Measurements from ENCODE around the gene PHOX2A. TPM values are rescaled to one million over a fixed set of nuclear protein-coding genes. Genes with fewer than 3 reads are reported as not detected.
A peak's percentile ranks its signal among the peaks of the same experiment; 100 is the strongest.
"Not testable (repeated sequence)": the region's sequence is repeated elsewhere in the genome, so short reads cannot be mapped to it uniquely, and the experiment has no call there.

Gene PHOX2A
- 0.63 TPM for polyA plus RNA-seq (2013, experiment 1 of 2)
- 1.3 TPM for polyA plus RNA-seq (2013, experiment 2 of 2)

- H3K27ac ChIP-seq (ENCODE audit: low read depth, low read length, severe bottlenecking): no peak within 1 kb of the TSS
- peaks cover 8% of the 10 kb centered on the region for H3K4me1 ChIP-seq (ENCODE audit: control insufficient read depth, insufficient read depth, low read length, poor library complexity, severe bottlenecking)
- H3K36me3 ChIP-seq (ENCODE audit: control insufficient read depth, insufficient read depth, low read length): no peaks in the 10 kb centered on the region
- H3K4me3 ChIP-seq (ENCODE audit: extremely low read depth, insufficient read depth, low read length, poor library complexity, severe bottlenecking): peak within 1 kb of the TSS; percentile 39
- 0 to 2% methylated on average over 7 to 28 of the region's 37 CpGs for WGBS, 2 experiments (ENCODE audit: insufficient coverage in 2 of 2)
- no peaks in the 10 kb centered on the region for H3K9me3 ChIP-seq (ENCODE audit: control insufficient read depth, low read length)
Observed at GRCh38 chr11:72244060-72244360, at the start of gene PHOX2A. PHOX2A (minus strand) TSS chr11:72244176; CDS start chr11:72244004, 172 bp downstream.

- Histone ChIP-seq H3K36me3 (ENCODE audit: control insufficient read depth, insufficient read depth, low read length) (peaks cover 38% of the 10 kb centered on the region), H3K9me3 (ENCODE audit: control insufficient read depth, low read length) (no peaks in the 10 kb centered on the region), H3K4me1 (ENCODE audit: control insufficient read depth, insufficient read depth, low read length, poor library complexity, severe bottlenecking) (peaks cover 2% of the 10 kb centered on the region), H3K4me3 (ENCODE audit: extremely low read depth, insufficient read depth, low read length, poor library complexity, severe bottlenecking) (no peak overlapping the region), H3K27ac (ENCODE audit: low read depth, low read length, severe bottlenecking) (no peak overlapping the region)
- WGBS, 2 experiments (ENCODE audit: insufficient coverage in 2 of 2): 98% methylated on average over 12 to 14 of the region's 14 CpGs
Observed at GRCh38 chr11:72293391-72293790, 49.4 kb upstream of the PHOX2A start.

GRCh38 chr11:72292106-72292785 is 48.3 kb upstream of the PHOX2A start:
- peaks cover 35% of the 10 kb centered on the region for H3K36me3 ChIP-seq (ENCODE audit: control insufficient read depth, insufficient read depth, low read length)
- H3K27ac ChIP-seq (ENCODE audit: low read depth, low read length, severe bottlenecking): peak overlapping the region; percentile 5
- 84 to 98% methylated on average over 3 to 7 of the region's 8 CpGs for WGBS, 2 experiments (ENCODE audit: insufficient coverage in 2 of 2)
- no peak overlapping the region for H3K4me3 ChIP-seq (ENCODE audit: extremely low read depth, insufficient read depth, low read length, poor library complexity, severe bottlenecking)
- H3K4me1 ChIP-seq (ENCODE audit: control insufficient read depth, insufficient read depth, low read length, poor library complexity, severe bottlenecking): peaks cover 2% of the 10 kb centered on the region
- H3K9me3 ChIP-seq (ENCODE audit: control insufficient read depth, low read length): no peaks in the 10 kb centered on the region

- H3K9me3 ChIP-seq (ENCODE audit: control insufficient read depth, low read length); H3K27ac ChIP-seq (ENCODE audit: low read depth, low read length, severe bottlenecking); H3K4me1 ChIP-seq (ENCODE audit: control insufficient read depth, insufficient read depth, low read length, poor library complexity, severe bottlenecking); H3K4me3 ChIP-seq (ENCODE audit: extremely low read depth, insufficient read depth, low read length, poor library complexity, severe bottlenecking): not testable (repeated sequence)
- H3K36me3 ChIP-seq (ENCODE audit: control insufficient read depth, insufficient read depth, low read length): peaks cover 25% of the 10 kb centered on the region
- WGBS, 2 experiments (ENCODE audit: insufficient coverage in 2 of 2): 77 to 96% methylated on average over 3 to 4 of the region's 6 CpGs
Observed at GRCh38 chr11:72290741-72291140, 46.8 kb upstream of the PHOX2A start.

- no peaks in the 10 kb centered on the region for H3K36me3 ChIP-seq (ENCODE audit: control insufficient read depth, insufficient read depth, low read length)
- H3K4me1 ChIP-seq (ENCODE audit: control insufficient read depth, insufficient read depth, low read length, poor library complexity, severe bottlenecking): no peaks in the 10 kb centered on the region
- 100% methylated on average over 1 of the region's 2 CpGs; no CpG with 5 or more reads in 1 of the 2 experiments for WGBS, 2 experiments (ENCODE audit: insufficient coverage in 2 of 2)
- H3K27ac ChIP-seq (ENCODE audit: low read depth, low read length, severe bottlenecking): no peak overlapping the region
- no peaks in the 10 kb centered on the region for H3K9me3 ChIP-seq (ENCODE audit: control insufficient read depth, low read length)
- no peak overlapping the region for H3K4me3 ChIP-seq (ENCODE audit: extremely low read depth, insufficient read depth, low read length, poor library complexity, severe bottlenecking)
Observed at GRCh38 chr11:72287293-72287692, 43.3 kb upstream of the PHOX2A start.

GRCh38 chr11:72283947-72284346 is 40.0 kb upstream of the PHOX2A start:
- no peaks in the 10 kb centered on the region for H3K9me3 ChIP-seq (ENCODE audit: control insufficient read depth, low read length)
- H3K4me1 ChIP-seq (ENCODE audit: control insufficient read depth, insufficient read depth, low read length, poor library complexity, severe bottlenecking): peaks cover 5% of the 10 kb centered on the region
- H3K27ac ChIP-seq (ENCODE audit: low read depth, low read length, severe bottlenecking): no peak overlapping the region
- no peaks in the 10 kb centered on the region for H3K36me3 ChIP-seq (ENCODE audit: control insufficient read depth, insufficient read depth, low read length)
- H3K4me3 ChIP-seq (ENCODE audit: extremely low read depth, insufficient read depth, low read length, poor library complexity, severe bottlenecking): no peak overlapping the region
- 89 to 100% methylated on average over 2 of the region's 2 CpGs for WGBS, 2 experiments (ENCODE audit: insufficient coverage in 2 of 2)

- Histone ChIP-seq H3K9me3 (ENCODE audit: control insufficient read depth, low read length) (no peaks in the 10 kb centered on the region), H3K4me3 (ENCODE audit: extremely low read depth, insufficient read depth, low read length, poor library complexity, severe bottlenecking) (no peak overlapping the region), H3K4me1 (ENCODE audit: control insufficient read depth, insufficient read depth, low read length, poor library complexity, severe bottlenecking) (peaks cover 5% of the 10 kb centered on the region), H3K36me3 (ENCODE audit: control insufficient read depth, insufficient read depth, low read length) (no peaks in the 10 kb centered on the region), H3K27ac (ENCODE audit: low read depth, low read length, severe bottlenecking) (no peak overlapping the region)
- WGBS, 2 experiments (ENCODE audit: insufficient coverage in 2 of 2): 95 to 98% methylated on average over 20 to 22 of the region's 24 CpGs
Observed at GRCh38 chr11:72280726-72281315, 36.8 kb upstream of the PHOX2A start.

- WGBS, 2 experiments (ENCODE audit: insufficient coverage in 2 of 2): 95 to 99% methylated on average over 10 to 12 of the region's 12 CpGs
- Histone ChIP-seq H3K9me3 (ENCODE audit: control insufficient read depth, low read length) (no peaks in the 10 kb centered on the region), H3K36me3 (ENCODE audit: control insufficient read depth, insufficient read depth, low read length) (no peaks in the 10 kb centered on the region), H3K27ac (ENCODE audit: low read depth, low read length, severe bottlenecking) (no peak overlapping the region), H3K4me1 (ENCODE audit: control insufficient read depth, insufficient read depth, low read length, poor library complexity, severe bottlenecking) (peaks cover 5% of the 10 kb centered on the region), H3K4me3 (ENCODE audit: extremely low read depth, insufficient read depth, low read length, poor library complexity, severe bottlenecking) (no peak overlapping the region)
Observed at GRCh38 chr11:72280037-72280436, 36.1 kb upstream of the PHOX2A start.

GRCh38 chr11:72278905-72279304 is 34.9 kb upstream of the PHOX2A start:
- peaks cover 5% of the 10 kb centered on the region for H3K4me1 ChIP-seq (ENCODE audit: control insufficient read depth, insufficient read depth, low read length, poor library complexity, severe bottlenecking)
- no peaks in the 10 kb centered on the region for H3K36me3 ChIP-seq (ENCODE audit: control insufficient read depth, insufficient read depth, low read length)
- H3K27ac ChIP-seq (ENCODE audit: low read depth, low read length, severe bottlenecking): no peak overlapping the region
- H3K9me3 ChIP-seq (ENCODE audit: control insufficient read depth, low read length): no peaks in the 10 kb centered on the region
- H3K4me3 ChIP-seq (ENCODE audit: extremely low read depth, insufficient read depth, low read length, poor library complexity, severe bottlenecking): no peak overlapping the region

GRCh38 chr11:72274435-72274834 is 30.5 kb upstream of the PHOX2A start:
- Histone ChIP-seq H3K4me1 (ENCODE audit: control insufficient read depth, insufficient read depth, low read length, poor library complexity, severe bottlenecking) (peaks cover 4% of the 10 kb centered on the region), H3K4me3 (ENCODE audit: extremely low read depth, insufficient read depth, low read length, poor library complexity, severe bottlenecking) (no peak overlapping the region), H3K9me3 (ENCODE audit: control insufficient read depth, low read length) (no peaks in the 10 kb centered on the region), H3K36me3 (ENCODE audit: control insufficient read depth, insufficient read depth, low read length) (no peaks in the 10 kb centered on the region), H3K27ac (ENCODE audit: low read depth, low read length, severe bottlenecking) (no peak overlapping the region)
- 100% methylated on average over 3 of the region's 6 CpGs for WGBS, 2 experiments (ENCODE audit: insufficient coverage in 2 of 2)

- Histone ChIP-seq H3K4me3 (ENCODE audit: extremely low read depth, insufficient read depth, low read length, poor library complexity, severe bottlenecking) (no peak overlapping the region), H3K9me3 (ENCODE audit: control insufficient read depth, low read length) (no peaks in the 10 kb centered on the region), H3K4me1 (ENCODE audit: control insufficient read depth, insufficient read depth, low read length, poor library complexity, severe bottlenecking) (no peaks in the 10 kb centered on the region), H3K36me3 (ENCODE audit: control insufficient read depth, insufficient read depth, low read length) (no peaks in the 10 kb centered on the region), H3K27ac (ENCODE audit: low read depth, low read length, severe bottlenecking) (no peak overlapping the region)
- WGBS, 2 experiments (ENCODE audit: insufficient coverage in 2 of 2): 86% methylated on average over 1 of the region's 1 CpG; no CpG with 5 or more reads in 1 of the 2 experiments
Observed at GRCh38 chr11:72271980-72272379, 28.0 kb upstream of the PHOX2A start.

All from mesodermal cell (in vitro differentiated cells).